Memory B cell (primary cell): ENCODE data around the gene CRELD2.
A peak's percentile ranks its signal among the peaks of the same experiment; 100 is the strongest.

ENCODE experiments used
- ATAC-seq: fragments of 150-1000 bp; cut with Tn5 transposase; 2 replicates; pipeline ENCODE4 v1.10.0; 2021; ENCODE audit warnings: low read depth, mild to moderate bottlenecking, moderate library complexity
- DNase-seq, 2 donors: peaks; one replicate each; pipeline ENCODE4 v3.0.0; 2022; ENCODE audit warnings: low spot score in 2 of 2
- H3K27ac Mint-ChIP-seq: one replicate; pipeline ENCODE4 v1.8.0; 2022; ENCODE audit warnings: mild to moderate bottlenecking, moderate library complexity, mixed read lengths
- H3K27me3 Mint-ChIP-seq: one replicate; pipeline ENCODE4 v1.8.0; 2022; ENCODE audit warnings: mixed read lengths
- H3K36me3 Mint-ChIP-seq: one replicate; pipeline ENCODE4 v1.8.0; 2022; ENCODE audit warnings: mild to moderate bottlenecking, mixed read lengths
- H3K4me1 Mint-ChIP-seq: one replicate; pipeline ENCODE4 v1.8.0; 2022; ENCODE audit warnings: mixed read lengths
- H3K4me3 Mint-ChIP-seq: one replicate; pipeline ENCODE4 v1.8.0; 2022; ENCODE audit warnings: mild to moderate bottlenecking, moderate library complexity, mixed read lengths
- H3K9me3 Mint-ChIP-seq: one replicate; pipeline ENCODE4 v1.8.0; 2022; ENCODE audit warnings: mixed read lengths

Gene CRELD2

GRCh38 chr22:49946612-49947295, 28.3 kb downstream of the CRELD2 start:
- Mint-ChIP-seq H3K9me3 (no peaks in the 10 kb centered on the region), H3K27me3 (no peaks in the 10 kb centered on the region)
- no peak for ATAC-seq

GRCh38 chr22:49947296-49947622, 28.8 kb downstream of the CRELD2 start:
- DNase-seq (no peak), ATAC-seq (no peak)
- Mint-ChIP-seq H3K27me3 (no peaks in the 10 kb centered on the region), H3K4me3 (no peak overlapping the region), H3K4me1 (peaks cover 3% of the 10 kb centered on the region), H3K9me3 (no peaks in the 10 kb centered on the region), H3K27ac (no peak overlapping the region), H3K36me3 (no peaks in the 10 kb centered on the region)

More at GRCh38 chr22:49946612-49947295, 28.3 kb downstream of the CRELD2 start:
- no peak overlapping the region for H3K27ac Mint-ChIP-seq
- no peaks in the 10 kb centered on the region for H3K36me3 Mint-ChIP-seq
- H3K4me1 Mint-ChIP-seq = peaks cover 3% of the 10 kb centered on the region
- no peak overlapping the region for H3K4me3 Mint-ChIP-seq
- no peak for DNase-seq

DNA sequence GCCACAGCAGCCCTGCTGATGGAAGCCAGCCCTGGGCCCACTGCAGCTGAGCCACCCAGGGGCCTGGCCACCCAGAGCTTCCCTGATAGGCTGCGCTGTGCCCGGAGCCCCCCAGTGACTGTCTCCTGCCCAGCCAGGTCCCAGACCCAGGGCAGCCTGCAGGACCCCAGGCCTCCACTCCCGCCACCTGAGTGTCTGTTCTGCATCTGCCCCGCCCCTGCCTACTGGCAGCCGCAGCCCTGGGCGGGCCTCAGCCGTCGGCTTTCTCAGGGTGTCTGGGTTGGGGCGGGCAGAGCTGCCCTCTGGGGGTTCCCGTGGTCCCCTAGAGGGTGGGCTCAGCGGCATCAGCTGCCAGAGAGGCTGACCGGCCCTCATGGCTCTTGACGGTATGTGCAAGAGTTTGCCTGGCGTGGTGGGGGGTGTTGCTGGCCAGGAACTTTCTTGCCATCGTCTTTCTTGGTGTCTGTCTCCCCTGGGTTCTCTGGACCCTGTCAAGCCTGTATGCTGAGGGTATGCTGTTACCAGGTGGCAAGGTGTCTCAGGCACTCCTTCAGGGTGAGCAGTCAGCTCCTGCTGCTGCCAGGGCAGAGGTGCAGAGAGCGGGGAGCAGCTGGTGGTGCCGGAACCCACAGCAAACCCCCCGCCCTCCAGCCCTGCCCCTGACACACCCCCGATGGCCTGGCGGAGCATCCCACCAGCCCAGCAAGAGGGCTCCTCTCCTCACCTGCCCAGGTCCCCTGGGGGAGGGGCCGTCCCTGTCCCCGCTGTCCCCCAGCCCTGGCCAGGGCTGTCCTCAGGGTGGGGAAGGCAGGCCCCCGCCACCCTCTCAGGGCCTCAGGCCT, 29.9 kb downstream of the CRELD2 start:
- no peaks in the 10 kb centered on the region for H3K36me3 Mint-ChIP-seq
- peaks cover 3% of the 10 kb centered on the region for H3K4me1 Mint-ChIP-seq
- ATAC-seq = no peak
- DNase-seq = no peak
- H3K27ac Mint-ChIP-seq = no peak overlapping the region
- H3K27me3 Mint-ChIP-seq = no peaks in the 10 kb centered on the region
- H3K9me3 Mint-ChIP-seq = no peaks in the 10 kb centered on the region
- no peak overlapping the region for H3K4me3 Mint-ChIP-seq

DNA sequence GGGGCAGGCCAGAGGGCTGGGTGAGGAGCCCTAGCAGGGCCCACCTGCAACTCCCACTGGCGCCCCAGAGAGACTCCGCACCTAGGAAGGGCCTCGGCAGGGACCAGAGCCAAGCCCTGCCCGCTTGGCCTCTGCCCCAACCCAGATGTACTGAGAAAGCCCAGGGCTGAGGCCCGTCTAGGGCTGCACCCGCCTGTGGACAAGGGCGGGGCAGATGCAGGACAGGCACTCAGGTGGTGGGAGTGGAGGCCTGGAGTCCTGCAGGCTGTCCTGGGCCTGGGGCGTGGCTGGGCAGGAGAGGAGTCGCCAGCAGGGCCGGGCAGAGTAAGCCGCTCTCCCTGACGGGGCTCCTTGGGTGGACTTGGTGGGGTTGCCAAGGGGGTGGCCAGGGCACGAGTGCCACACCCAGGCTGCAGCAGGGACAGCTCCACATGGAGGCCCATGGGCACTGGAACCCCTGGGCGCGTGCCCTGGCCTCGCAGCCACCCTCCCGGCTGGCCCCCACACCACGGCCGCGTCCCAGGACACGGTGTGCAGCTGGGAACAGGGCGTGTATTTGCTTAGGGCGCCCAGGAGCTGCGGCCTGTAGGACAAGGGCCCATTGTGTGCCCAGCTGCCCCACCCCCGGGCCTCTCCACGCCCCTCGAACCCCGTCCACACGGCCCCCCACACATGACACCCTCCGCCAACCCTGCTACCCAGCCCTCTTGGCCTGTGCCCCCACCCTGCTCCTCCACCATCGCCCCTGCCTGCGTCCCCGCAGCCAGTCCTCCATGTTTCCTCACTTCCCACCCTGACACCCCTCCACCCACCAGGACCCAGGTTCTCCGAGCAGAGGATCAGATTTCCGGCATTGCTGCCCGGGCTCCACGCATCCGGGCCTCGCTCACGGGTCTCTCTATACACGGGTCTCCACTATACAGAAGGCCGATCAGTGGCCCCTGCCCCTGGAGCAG, 30.8 kb downstream of the CRELD2 start:
- DNase-seq (no peak), ATAC-seq (no peak)
- Mint-ChIP-seq H3K27ac (no peak overlapping the region), H3K4me3 (no peak overlapping the region), H3K9me3 (no peaks in the 10 kb centered on the region), H3K27me3 (no peaks in the 10 kb centered on the region), H3K4me1 (peaks cover 3% of the 10 kb centered on the region), H3K36me3 (no peaks in the 10 kb centered on the region)

DNA sequence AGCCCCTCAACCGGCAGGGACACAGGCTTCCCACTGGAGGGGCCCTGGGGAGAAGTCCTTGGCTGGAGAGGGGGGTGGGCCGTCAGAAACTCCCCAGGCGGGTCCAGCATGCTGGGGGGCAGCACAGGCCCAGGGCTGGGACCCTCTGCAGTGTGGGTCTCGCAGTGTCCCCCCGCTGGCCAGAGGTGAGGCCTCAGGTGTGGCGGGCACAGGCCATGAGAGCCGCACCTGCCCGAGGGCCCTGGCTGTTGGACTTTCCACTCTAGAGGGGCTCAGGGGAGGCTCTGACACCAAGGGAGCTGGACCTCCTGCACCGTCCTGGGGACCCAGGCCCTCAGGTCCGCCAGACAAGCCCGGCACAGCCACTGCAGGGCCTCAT, 31.5 kb downstream of the CRELD2 start:
- Mint-ChIP-seq H3K9me3 (no peaks in the 10 kb centered on the region), H3K27me3 (no peaks in the 10 kb centered on the region), H3K36me3 (no peaks in the 10 kb centered on the region), H3K4me3 (no peak overlapping the region), H3K27ac (no peak overlapping the region), H3K4me1 (peaks cover 3% of the 10 kb centered on the region)
- DNase-seq (no peak), ATAC-seq (no peak)

- DNase-seq (no peak), ATAC-seq (no peak)
- H3K4me3 Mint-ChIP-seq = no peak overlapping the region
- peak overlapping the region; percentile 92 for H3K27ac Mint-ChIP-seq
- no peaks in the 10 kb centered on the region for H3K27me3 Mint-ChIP-seq
- no peaks in the 10 kb centered on the region for H3K9me3 Mint-ChIP-seq
- no peaks in the 10 kb centered on the region for H3K36me3 Mint-ChIP-seq
- peaks cover 3% of the 10 kb centered on the region for H3K4me1 Mint-ChIP-seq
Measured at GRCh38 chr22:49950396-49950994, 32.1 kb downstream of the CRELD2 start.

- Mint-ChIP-seq H3K4me1 (peaks cover 3% of the 10 kb centered on the region), H3K36me3 (no peaks in the 10 kb centered on the region), H3K4me3 (peak overlapping the region; percentile 27), H3K9me3 (no peaks in the 10 kb centered on the region), H3K27me3 (no peaks in the 10 kb centered on the region), H3K27ac (peak overlapping the region; percentile 92)
- peak; percentile 93 for ATAC-seq
- DNase-seq = no peak
Measured at GRCh38 chr22:49951000-49951677, 32.7 kb downstream of the CRELD2 start.

DNA sequence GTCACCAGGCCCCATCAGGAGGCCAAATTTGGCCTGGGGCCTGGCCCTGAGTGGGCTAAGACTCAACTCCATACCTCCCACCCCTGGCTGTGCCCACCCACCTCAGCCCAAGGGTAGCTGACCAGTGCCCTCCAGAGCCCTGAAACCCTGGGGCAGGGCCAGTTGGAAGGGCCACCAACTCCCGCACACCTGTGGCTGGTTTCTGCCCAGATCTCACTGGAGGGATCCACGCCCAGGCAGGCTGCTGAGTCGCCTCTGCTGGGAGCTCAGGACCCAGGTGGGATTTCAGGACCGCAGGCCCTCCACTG, 33.2 kb downstream of the CRELD2 start:
- Mint-ChIP-seq H3K27me3 (no peaks in the 10 kb centered on the region), H3K4me3 (no peak overlapping the region), H3K36me3 (no peaks in the 10 kb centered on the region), H3K27ac (peak overlapping the region; percentile 92), H3K4me1 (peaks cover 3% of the 10 kb centered on the region), H3K9me3 (no peaks in the 10 kb centered on the region)
- DNase-seq (no peak), ATAC-seq (no peak)

DNA sequence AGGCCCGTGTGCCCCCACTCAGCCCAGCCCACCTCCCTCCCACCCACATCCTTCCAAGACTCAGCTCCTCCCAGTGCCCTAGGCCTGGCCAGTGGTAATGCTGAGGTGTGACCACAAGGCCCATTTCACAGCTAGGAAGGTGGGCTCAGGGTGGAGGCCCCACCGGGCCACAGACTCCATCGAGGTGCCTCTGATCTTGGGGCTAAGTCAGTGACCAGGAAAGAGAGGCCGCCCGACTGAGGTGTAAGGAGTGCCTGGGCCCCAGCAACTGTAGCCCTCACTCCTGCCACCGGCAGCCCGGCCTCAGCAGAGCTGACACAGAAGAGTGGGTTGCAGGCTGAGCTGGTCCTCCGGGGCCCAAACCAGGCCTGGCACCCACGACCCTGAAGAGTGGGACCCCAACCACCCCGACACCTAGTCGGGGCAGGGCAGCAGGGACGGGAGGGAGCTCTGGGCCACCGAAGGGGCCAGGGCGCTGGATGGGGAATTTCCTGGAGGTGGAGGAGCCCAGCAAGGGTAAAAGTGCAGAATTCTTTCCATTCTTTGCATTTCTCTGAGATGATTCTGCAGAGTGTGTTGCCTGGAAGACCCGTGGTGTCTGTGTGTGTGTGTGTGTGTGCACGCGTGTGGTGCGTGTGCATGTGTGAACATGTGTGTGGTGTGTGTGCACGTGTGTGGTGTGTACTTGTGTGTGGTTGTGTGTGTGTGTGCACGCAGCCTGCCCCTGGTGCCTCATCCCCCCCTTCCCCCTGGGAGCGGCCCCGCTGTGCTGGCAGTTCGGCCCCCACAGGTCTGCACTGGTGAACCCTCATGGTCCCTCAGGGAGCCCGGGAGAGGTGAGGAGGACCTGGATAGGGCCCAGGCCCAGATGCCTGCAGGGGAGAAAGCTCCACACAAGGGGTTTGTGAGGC, 33.8 kb downstream of the CRELD2 start:
- Mint-ChIP-seq H3K27ac (no peak overlapping the region), H3K4me3 (no peak overlapping the region)

DNA sequence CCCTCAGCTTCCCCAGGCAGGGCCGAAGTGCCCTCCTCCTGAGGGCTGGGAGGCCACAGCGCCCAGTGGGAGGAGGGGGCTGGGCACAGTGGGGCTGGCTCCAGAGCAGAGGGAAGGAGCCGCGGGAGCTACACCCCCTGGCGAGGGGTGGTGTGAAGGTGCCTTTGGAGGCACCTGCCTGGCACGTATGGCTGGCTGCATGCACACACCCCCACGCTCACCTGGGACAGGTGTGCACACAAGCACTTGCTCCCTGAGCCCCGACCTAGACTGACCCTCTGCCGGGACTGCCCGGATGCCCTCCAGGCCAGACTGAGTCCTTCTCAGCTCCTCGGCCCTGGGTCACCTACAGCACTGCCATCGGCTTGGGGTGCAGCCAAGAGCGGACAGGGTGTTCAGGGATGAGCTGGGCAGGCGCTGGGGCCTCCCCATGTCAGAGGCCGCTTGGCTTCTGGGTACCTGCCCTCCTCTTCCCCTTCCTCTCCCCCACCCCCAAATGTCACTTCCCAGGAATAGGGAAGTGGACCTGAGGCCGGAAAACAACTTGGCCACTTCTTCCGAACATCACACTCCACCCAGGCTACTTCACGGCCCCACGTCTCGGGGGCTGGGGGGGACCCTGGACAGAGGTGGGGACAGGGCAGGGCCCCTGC, 34.7 kb downstream of the CRELD2 start:
- no peak overlapping the region for H3K27ac Mint-ChIP-seq
- no peak for DNase-seq
- H3K36me3 Mint-ChIP-seq = no peaks in the 10 kb centered on the region
- H3K4me1 Mint-ChIP-seq = peaks cover 7% of the 10 kb centered on the region
- H3K4me3 Mint-ChIP-seq = no peak overlapping the region
- H3K9me3 Mint-ChIP-seq = no peaks in the 10 kb centered on the region
- H3K27me3 Mint-ChIP-seq = no peaks in the 10 kb centered on the region
- ATAC-seq = no peak

More for the DNA sequence above, 33.8 kb downstream of the CRELD2 start:
- DNase-seq = no peak
- ATAC-seq = no peak
- H3K4me1 Mint-ChIP-seq = peaks cover 5% of the 10 kb centered on the region
- H3K27me3 Mint-ChIP-seq = no peaks in the 10 kb centered on the region
- H3K9me3 Mint-ChIP-seq = no peaks in the 10 kb centered on the region
- no peaks in the 10 kb centered on the region for H3K36me3 Mint-ChIP-seq

DNA sequence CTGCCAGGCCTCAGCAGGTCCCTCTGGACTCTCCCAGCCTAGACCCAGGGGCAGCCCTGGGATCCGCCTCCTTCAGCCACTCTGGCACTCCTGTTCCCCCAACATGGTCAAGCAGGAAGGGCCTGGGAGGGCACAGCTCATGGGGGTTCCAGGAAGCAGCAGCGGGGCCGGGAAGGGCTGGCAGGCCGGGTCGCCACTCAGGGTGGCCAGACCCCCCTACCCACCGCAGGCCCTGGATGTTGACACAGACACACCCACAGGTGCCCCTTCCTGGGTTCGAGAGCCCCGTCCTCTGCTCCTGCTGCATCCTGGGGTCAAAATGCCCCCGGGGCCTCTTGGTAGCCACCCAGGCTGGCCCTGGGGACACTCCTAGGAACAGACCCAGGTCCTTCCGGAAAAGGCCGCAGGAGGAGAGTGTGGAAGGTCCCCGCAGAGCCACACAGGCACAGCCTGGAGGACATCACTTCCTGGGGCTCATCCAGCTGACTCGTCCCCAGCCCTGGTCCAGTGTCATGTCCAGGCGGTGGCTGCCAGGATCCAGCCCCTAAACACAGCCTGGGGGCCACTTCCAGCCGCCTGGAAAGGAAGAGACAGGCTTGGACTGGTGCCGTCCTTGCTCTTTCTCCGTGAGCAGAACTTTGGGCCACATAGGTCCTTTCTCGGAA, 35.4 kb downstream of the CRELD2 start:
- Mint-ChIP-seq H3K27me3 (no peaks in the 10 kb centered on the region), H3K9me3 (no peaks in the 10 kb centered on the region), H3K27ac (no peak overlapping the region), H3K4me1 (peaks cover 7% of the 10 kb centered on the region), H3K4me3 (no peak overlapping the region), H3K36me3 (no peaks in the 10 kb centered on the region)
- ATAC-seq = no peak
- no peak for DNase-seq

DNA sequence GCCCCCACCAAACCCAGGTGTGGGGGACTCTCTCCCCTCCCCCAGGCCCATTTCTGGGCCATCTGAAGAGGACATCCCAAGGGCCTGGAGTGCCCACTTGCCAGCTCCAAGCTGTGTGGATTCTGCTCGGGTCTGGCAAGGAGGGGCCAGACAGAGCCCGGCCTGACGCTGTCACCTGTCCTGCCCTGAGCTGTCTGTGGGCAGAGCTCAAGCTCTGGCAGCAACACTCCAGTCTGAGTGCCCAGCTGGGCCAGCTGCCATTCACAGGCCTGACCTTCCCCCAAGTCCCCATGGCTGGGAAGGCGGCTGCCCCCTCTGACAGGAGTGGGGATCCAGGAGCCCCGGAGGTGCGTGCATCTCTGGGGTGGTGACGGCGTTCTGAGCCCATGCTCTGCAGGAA, 35.9 kb downstream of the CRELD2 start:
- no peak overlapping the region for H3K27ac Mint-ChIP-seq
- no peak overlapping the region for H3K4me3 Mint-ChIP-seq
- no peaks in the 10 kb centered on the region for H3K9me3 Mint-ChIP-seq
- H3K27me3 Mint-ChIP-seq = no peaks in the 10 kb centered on the region
- no peaks in the 10 kb centered on the region for H3K36me3 Mint-ChIP-seq
- H3K4me1 Mint-ChIP-seq = peaks cover 12% of the 10 kb centered on the region
- ATAC-seq (no peak), DNase-seq (no peak)
